NCI-H226 (cell line): ENCODE results near the gene HAND1.

Source experiments
- DNase-seq: peaks from one replicate; pipeline ENCODE4 v3.0.0-alpha.2; 2015

The HAND1 gene

DNA sequence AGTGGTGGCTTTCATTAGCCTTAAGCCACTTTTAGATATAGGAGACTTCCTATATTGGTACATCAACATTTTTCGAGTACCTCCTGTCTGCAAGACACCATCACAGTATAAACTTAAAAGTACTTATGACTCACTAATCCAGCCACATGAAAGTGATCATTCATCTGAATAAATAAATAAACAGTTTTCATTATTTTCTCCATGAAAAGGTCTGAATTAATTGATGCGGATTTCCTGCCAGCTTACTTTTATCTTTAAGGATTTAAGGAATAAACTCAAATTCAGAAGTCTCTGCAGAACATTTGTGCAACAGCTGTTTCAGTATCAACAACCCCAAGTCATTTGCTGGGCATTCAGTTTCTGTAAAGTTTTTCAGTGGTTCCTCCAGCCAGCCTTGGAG lies 28.2 kb downstream of the HAND1 start:
- no peak for DNase-seq

DNA sequence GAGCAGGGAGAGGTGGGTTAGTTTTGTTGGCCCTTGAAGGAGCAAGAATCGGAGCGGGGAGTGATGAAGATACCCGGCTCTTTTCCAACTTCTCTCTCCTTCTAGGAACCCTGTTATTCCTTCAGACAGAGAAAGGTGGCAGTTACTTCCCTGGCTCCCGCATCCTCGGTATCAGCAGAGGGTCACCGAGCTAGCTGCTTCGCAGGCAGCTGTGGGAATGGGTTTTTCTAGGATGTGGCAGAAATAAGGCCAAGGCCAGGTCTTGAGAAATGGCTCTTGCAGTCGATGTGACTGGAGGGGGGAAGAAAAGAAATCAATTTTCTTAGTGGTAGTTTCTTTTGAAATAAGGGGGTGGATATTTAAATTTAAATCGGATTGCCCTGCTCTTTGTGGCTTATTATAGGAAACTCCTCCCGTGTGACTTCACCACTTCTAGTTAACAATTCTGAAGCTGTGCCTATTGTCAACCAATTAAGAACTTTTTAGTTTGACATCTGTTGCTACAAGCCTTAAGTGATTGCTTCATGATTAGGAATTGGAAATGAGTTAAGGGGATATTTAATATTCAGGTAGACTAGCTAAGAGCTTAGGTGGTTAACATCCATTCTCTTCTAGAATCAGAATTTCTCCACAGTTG lies 30.8 kb downstream of the HAND1 start:
- no peak for DNase-seq

DNA sequence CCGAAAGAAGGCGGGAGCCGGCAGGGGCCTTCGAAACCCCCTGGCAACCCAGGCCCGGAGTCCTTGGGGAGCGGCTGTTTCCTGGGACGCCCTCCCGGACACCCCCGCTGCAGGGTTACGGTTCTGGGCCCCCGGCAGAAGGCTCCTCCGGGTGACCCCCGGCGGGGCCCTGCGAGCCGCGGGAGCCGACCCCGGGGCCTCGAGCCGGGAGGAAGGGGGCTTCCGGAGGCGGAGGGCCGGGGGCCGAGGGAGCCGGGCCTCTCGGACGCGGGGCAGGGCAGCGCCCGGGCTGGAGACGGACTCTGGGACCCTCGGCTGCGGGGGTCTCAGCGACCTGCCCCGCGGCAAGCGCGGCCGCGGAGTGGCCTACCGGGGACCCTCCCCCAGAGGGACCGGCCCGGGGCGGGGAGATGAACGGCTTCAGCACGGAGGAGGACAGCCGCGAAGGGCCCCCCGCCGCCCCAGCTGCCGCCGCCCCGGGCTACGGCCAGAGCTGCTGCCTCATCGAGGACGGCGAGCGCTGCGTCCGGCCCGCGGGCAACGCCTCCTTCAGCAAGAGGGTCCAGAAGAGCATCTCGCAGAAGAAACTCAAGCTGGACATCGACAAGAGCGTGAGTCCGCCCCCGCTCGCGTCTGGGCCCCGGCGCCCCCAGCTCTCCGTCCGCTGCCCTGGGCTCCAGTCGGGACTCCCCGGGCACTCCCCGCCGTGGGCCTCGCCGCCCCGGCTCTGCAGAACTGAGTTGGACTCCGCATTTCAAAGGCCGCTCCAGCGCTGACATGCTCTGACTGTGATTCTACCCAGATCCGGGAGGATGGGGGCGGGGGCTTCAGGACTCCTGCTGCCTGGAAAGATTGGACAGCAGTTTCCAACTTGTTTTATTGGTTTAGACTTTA lies 31.6 kb downstream of the HAND1 start:
- DNase-seq: peak; percentile 23

DNA sequence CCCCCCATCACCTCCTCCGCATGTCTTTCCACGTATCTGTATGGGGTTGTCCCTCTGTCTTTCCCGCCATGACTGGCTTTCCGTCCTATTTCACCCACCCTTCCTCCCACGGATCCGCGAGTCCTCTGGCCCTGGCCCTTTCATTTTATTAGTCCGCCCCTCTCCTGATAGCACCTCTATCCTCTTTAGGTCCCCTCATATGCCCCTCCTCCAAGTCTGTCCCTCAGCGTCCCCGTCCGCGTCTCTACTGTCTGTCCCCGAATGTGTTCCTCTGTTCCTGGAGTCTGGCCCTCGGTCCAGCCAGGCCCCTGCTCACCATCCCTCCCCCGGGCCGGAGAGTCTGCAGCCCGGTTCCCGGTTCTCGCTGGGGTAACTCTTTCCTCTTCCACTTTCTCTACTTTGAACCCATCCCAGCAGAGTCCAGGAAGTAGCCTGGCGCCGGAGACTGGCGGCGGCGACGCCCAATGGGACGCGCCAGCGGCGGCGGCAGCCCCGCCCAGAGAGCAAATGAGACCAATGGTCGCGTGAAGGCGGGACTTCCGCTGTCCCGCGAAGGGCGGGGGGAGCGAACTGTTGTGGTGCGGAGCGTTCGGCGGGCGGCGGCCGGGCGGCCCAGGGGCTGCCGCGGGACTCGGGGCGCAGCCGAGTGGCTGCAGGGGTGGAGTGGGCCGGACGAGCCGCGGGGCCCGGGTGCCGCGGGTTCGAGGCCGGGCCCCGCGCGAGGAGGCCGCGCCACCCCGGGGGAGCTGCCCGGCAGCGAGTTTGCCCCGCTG lies 32.4 kb downstream of the HAND1 start, which contains the start of gene SAP30L:
TSS of gene SAP30L (plus strand) at position 576 of the 773 bp plus-strand sequence. CDS start 608 bp downstream, outside the sequence.
- peak; percentile 89 for DNase-seq

DNA sequence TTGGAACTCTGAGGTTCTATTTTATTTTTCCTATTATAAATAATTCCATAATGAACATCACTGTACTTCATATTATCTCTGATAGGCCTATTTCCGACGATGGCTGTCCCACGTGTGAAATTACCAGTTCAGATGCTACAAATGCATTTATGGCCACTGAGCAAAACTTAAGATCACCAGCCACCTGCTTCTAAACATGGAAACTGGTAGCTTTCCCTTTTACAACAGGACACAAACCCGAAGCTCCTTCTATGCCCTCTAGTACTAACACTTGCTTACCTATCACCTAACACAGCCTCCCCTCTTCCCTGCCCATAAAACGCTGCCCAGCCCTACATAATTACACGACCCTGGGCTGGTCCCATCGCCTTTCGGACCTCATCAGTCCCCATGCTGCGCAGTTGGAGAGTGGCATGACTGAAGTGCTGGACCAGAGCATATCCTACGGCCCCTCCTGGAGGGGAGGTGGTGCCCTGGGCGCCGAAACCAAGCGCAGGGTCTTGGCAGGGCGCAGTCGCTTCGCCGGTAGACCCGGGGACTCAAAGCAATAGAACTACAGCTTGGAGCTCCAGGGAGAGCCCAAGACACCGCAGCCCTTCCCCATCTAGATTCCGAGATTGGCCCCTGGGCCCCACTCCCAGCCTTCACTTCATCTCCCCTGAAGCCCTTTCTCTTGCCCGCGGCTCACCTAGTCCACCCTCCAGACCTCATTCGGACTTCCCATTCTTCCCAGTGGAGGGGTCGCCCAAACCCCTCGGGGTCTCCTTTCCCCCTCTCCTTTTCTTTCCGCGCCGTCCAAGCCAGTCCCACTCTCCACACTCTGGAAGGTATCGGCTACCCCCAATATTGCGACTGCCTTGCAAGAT lies 33.2 kb downstream of the HAND1 start:
- DNase-seq: no peak

DNA sequence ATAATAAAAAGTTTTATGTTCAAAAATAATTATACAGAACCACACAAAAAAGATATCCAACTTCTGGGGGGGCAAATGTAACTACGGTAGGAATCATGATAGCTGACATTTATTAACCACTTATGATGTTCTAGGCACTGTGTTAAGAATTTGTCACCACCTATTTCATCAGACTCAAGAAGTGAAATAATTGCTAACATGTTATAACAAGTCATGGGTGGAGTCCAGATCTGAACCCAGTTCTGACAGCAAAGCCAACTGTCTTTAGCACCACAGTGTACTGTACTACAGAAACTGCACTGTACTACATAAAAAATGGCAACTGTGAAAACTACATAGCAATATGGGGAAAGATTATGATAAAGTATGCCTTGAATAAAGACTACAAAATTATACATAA lies 35.2 kb downstream of the HAND1 start:
- DNase-seq: no peak

- no peak for DNase-seq
These were observed 37.5 kb downstream of the HAND1 start for GRCh38 chr5:154440540-154440939.

DNA sequence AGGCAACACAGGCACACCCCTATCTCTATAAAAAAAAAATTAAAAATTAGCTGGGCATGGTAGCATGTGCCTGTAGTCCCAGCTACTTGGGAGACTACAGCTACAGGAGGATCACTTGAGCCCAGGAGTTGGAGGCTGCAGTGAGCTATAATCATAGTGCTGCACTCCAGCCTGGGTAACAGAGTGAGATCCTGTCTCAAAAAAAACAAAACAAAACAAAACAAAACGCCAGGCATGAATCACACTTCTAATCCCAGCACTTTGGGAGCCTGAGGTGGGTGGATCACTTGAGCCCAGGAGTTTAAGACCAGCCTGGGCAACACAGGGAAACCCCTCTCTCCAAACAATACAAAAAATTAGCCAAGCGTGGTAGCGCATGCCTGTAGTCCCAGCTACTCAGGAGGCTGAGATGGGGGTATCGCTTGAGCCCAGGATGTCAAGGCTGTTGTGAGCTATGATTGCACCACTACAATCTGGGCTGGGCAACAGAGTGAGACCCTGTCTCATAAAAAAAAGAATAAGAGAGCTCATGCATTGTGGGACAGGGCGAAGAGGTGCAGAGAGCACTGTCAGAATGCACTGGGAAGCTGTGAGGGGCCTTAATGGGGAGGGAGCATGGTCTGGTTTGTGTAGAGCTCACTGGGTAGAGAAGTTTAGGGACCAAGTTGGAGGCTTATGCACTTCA lies 40.6 kb downstream of the HAND1 start:
- no peak for DNase-seq

DNA sequence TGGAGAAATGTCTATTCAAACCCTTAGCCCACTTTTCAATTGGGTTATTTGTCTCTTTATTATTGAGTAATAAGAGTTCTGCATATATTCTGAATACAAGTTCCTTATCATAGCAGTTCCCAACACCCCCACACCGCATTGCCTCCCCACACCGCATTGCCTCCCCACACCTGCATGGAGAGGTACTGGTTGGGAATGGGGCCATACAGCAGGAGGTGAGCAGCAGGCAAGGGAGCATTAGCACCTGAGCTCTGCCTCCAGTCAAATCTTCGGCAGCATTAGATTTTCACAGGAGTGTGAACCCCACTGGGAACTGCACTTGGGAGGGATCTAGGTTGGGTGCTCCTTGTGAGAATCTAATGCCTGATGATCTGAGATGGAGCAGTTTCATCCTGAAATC lies 42.8 kb downstream of the HAND1 start:
- DNase-seq: no peak

- DNase-seq: no peak
These were observed 46.9 kb downstream of the HAND1 start for GRCh38 chr5:154430961-154431630.

DNA sequence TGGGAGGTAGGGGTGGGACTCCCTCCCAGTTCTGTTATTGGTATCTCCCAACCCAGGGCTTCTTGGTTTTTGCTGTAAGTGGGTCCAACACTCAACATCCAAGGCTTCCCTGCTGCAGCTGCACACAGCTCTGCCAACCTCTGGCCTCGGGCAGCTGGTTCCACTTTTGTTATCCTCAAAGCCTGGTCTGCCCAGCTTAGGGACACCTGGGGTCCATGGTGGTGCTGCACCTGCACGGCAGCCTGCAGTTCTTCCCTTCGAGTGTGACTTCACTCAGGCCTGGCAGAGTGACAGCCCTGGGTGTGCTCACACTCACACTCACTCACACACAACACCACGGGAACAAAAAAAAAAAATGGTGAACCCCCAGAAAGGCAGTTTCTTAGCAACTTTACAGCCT lies 47.6 kb downstream of the HAND1 start:
- DNase-seq: no peak

DNA sequence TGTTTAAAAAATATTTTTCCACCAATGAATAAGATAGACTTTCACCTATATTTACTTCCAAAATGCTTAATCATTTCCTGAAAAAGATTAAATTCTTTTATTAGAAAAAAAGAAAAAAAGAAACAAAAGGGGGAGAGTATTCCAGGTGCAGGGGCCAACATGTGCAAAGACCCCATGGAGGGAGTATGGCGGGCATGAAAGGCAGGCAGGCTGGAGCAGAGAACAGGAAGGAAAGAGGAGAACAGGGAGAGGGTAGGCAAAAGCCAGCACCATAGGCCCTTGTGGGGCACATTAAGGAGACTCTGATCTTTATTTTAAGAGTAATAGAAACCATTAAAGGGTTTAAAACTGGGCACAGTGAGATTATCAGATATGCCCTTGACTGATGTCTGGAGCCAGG lies 48.7 kb downstream of the HAND1 start:
- no peak for DNase-seq

DNA sequence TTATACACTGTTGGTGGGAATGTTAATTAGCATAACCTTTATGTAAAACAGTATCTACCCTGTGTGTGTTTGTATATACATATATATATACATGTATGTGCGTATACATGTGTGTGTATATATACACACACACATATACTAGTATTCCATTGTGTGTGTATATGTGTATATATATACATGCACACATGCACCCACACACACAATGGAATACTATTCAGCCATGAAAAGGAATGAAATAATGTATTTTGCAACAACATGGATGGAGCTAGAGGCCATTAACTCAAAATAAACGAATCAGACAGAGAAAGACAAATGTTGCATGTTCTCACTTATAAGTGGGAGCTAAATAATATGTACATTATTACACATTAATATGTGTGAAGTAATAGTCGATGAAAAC lies 49.8 kb downstream of the HAND1 start:
- no peak for DNase-seq
